Glomerular endothelial cell (primary cell): Measurements from ENCODE around the gene DSP. TPM values are rescaled to one million over a fixed set of nuclear protein-coding genes. Genes with fewer than 3 reads are reported as not detected.

Experiments
- total RNA-seq: library from RNA; depleted of rRNA; stranded (reverse); fragments of >200 nt; gene quantifications from 2 replicates; pipeline ENCODE4 v1.2.3, GENCODE V29; 2015

Gene DSP
- total RNA-seq, 1 donor from 2014 or later: 75.0 TPM

Other genes with a start within 250 kb of the DSP start
- gene SSR1, start 228.5 kb upstream of the DSP start, total RNA-seq: 76.1 and 83.8 TPM in 2 replicates
- not detected in 2 replicates for gene CAGE1, start 151.9 kb upstream of the DSP start, total RNA-seq
- 15.5 and 22.5 TPM in 2 replicates for gene RIOK1, start 151.9 kb upstream of the DSP start, total RNA-seq
- gene SNRNP48, start 48.5 kb downstream of the DSP start, total RNA-seq: 9.9 and 10.6 TPM in 2 replicates
- gene BMP6, start 184.4 kb downstream of the DSP start, total RNA-seq: 123 and 150 TPM in 2 replicates